CD4-positive, alpha-beta T cell treated with Interleukin-6 at 100 ng/mL for 8 hours (primary cell): ENCODE data around the gene MINAR2.

Experiments used
- DNase-seq: peaks from one replicate; pipeline ENCODE4 v3.0.0-alpha.2; 2020; ENCODE audit warnings: mixed read lengths, low spot score

The MINAR2 gene, protein sequence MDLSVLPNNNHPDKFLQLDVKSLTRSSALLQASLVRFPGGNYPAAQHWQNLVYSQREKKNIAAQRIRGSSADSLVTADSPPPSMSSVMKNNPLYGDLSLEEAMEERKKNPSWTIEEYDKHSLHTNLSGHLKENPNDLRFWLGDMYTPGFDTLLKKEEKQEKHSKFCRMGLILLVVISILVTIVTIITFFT

GRCh38 chr5:129747572-129748407, at the start of gene MINAR2:
Gene MINAR2, plus strand, starts transcription at chr5:129748094. Its CDS starts 97 bp downstream, at chr5:129748191.
- no peak for DNase-seq

- no peak for DNase-seq
Measured at GRCh38 chr5:129698661-129699060, 49.2 kb upstream of the MINAR2 start.

- no peak for DNase-seq
Measured at GRCh38 chr5:129716235-129716634, 31.7 kb upstream of the MINAR2 start.

DNA sequence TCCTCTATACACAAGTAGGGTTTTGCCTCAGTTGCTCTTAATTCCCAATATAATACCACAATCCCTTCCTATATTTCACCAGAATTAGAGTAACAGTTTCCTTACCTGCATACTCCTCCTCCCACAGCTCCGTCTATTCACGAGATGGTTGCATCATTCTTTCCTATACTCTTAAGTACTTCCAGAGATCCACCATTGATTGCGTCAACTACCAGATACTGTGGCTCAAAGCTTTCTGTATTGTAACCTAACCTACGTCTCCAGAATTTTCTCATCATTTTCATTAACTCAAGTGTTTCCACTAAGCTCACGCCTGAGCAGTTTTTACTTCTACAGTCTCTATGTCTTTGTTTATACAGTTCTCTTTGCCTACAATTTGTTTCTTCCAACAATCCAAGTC, 31.2 kb upstream of the MINAR2 start:
- no peak for DNase-seq

DNA sequence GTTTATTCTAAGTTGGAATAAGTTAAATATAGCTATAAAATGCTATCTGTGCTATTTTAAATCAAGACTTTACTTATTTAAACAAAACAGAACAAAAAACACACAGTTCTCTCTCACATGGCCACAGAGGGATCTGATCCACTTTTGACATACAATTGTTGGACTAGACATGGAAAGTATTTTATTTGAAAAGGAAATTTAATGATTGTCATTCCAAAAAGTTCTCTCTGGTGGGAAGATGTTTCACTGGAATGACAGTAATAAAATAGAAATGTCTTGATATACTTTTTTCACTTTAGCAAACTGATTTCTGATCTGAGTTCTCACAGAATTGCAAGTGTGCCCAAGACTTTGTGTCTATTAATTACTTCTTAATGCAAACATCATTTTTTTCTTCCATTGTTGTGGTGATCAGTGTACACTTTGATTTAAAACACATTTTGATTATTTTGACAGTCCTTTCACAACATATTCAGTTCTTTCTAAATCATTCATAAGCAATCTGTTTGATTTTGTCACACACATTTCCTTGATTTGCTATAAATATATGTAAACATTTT, 30.1 kb upstream of the MINAR2 start:
- no peak for DNase-seq

- DNase-seq: no peak
Measured at GRCh38 chr5:129718471-129719090, 29.3 kb upstream of the MINAR2 start.

DNA sequence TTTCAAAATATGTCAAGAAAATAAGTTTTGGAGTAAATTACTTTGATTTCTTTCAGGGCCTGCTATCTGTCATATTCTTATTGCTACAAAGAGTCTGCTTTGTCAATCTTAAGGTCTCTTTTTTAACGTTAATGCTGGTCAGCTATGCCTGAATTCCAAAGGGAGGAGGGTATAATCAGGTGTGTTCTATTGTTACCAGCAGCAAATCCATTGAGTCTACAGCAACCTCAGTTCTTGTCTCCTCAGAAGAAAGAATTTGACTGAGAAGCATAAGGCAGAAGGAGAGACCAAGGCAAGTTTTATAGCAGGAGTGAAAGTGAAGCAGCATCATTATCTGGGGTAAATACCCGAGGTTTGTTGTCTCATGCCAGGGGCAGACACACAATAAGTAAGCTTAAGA, 23.7 kb upstream of the MINAR2 start:
- no peak for DNase-seq

GRCh38 chr5:129724647-129725046, 23.2 kb upstream of the MINAR2 start:
- DNase-seq: no peak

- DNase-seq: no peak
Measured at GRCh38 chr5:129739773-129740172, 8.1 kb upstream of the MINAR2 start.

DNA sequence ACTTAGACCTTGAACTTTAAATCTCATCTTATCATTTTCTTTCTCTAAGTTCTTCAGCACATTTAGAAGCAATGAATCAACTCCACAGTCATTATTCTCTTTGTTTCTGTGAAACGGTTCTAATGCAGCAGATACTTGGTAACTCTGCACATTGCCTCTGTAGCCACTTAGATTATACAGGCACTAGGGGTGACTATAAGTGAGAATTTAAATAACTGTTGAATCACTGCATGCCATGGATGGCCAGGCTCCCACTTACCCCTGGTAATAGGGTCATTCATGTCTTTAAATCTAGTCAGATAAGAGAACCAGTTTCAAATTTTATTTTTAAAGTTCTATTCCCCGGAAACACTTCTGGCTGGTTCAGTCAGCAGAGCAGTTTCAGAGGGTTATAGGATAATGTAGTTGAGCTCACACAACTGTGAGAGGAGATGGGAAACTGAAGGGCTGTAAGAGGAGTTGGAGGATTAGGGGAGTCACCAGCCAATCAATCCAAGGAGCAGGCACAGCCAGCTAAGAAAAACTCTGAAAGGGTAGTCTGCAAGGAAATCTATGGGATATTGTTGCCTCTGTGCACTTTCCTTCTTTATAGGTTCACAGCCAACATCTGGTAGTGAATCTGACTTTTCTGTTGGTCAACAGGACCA, 4.2 kb upstream of the MINAR2 start:
- no peak for DNase-seq

- DNase-seq: no peak
Measured at GRCh38 chr5:129745997-129746396, 1.9 kb upstream of the MINAR2 start.

- DNase-seq: no peak
Measured at GRCh38 chr5:129746876-129747275, 1.0 kb upstream of the MINAR2 start.

- no peak for DNase-seq
Measured at GRCh38 chr5:129748913-129749880, 1.3 kb downstream of the MINAR2 start.

DNA sequence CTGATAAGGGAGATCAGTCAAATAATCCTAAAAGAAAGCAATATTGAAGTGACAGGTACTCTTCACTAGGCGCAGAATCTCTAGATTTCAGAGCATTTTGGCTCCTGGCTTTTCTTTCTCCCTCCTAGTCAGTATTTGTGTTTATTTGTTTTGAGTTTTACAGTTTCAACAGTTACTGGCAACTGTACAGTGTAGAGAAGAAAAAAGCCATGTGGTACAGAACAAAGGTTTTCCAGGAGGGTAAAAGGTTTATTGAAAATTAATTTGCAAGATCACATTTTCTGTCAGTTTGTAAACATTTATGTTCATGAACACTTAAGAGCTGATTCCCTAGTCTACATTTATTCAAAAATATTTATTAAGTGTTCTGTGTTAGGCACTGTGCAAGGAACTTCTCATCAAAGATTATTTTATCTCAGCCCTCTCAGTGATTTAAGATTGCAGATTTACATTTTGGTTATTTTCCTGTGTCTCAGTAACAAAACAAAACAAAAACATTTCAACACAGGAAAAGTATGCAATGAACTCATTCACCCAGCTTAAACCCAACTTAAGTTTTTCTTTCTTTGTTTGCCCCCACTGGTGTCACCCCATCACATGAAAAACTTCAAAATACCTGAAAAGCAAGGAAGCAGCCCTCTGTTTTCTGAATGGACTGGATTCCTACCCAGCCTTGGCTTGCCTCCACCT, 12.9 kb downstream of the MINAR2 start:
- no peak for DNase-seq

GRCh38 chr5:129763651-129764050, 15.8 kb downstream of the MINAR2 start:
- DNase-seq: no peak

DNA sequence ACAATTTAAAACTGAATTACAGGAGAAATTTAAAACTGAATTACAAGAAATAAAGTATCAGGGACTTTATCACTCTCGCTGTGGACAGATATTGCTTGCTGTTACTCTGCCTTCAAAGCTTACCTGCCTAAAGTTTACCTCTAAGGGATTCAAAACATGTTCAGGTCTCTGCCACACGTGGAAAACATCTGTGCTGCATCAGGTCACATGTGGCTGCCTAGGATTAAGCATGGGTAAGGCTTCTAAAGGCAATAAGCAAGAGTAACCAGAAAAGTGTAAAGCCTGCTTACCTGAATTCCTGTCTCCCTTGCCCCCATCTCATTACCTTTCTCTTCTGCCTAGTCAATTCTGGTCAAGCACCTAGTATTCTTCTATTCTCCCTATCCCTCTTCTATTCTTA, 18.9 kb downstream of the MINAR2 start:
- no peak for DNase-seq

DNA sequence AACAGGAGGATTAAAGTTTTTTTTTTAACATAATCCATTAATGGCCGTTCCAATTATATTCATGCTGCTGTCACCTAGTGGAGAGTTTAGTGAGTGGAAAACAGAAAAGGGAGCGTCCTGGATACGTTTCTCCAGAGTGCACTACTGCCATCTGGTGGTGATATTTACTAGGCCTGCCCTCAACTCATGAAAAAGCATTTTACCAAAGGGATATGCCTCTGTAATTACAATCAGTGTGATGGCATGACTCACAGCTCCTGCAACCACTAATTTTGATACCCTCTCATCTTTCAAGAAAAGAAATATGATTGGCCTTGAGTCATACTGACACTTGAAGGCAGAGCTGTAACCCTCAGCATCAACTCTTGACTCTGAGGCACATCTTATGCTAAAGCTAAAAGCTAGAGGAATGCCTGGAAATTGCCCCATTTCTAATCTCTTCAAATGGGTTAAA, 20.1 kb downstream of the MINAR2 start:
- peak; percentile 51 for DNase-seq

DNA sequence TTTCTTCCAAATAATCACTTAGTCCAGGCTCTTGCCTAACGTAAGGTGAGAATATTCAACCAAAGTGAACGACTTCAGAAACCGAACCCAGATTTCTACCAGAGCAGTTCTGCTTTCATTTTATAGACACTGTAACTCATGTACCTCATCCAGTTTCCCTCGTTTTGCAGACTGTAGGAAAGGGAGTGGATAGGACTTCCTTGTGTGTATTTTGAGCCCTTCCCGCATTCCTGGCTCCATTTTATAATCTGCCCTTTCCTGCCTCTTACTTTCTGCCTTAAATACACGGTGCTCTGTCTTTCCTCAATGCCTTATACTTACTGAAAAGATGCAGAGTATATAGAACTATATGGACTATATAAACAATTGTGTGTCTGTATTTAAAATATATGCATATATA, 20.8 kb downstream of the MINAR2 start:
- no peak for DNase-seq

GRCh38 chr5:129770024-129770820, 22.3 kb downstream of the MINAR2 start:
- no peak for DNase-seq
